Liver (tissue), 9 donors: Measurements from ENCODE around the gene RIMBP2. TPM values are rescaled to one million over a fixed set of nuclear protein-coding genes. Genes with fewer than 3 reads are reported as not detected.

ENCODE experiments used
- DNase-seq: peaks from one replicate; pipeline ENCODE4 v3.0.0-alpha.2; 2017; ENCODE audit warnings: low spot score
- H3K27ac ChIP-seq, 2 donors: one replicate each; pipeline ENCODE4 v1.7.0; 2013; ENCODE audit warnings: inconsistent platforms in 2 of 2, low read length in 2 of 2, control low read depth in 1 of 2, low read depth in 1 of 2, mild to moderate bottlenecking in 1 of 2
- H3K27me3 ChIP-seq, 4 donors: one replicate each; pipeline versions ENCODE4 v1.6.1 to v1.7.0; 2013; ENCODE audit warnings: low read length in 3 of 4, inconsistent platforms in 1 of 4, mild to moderate bottlenecking in 1 of 4, moderate library complexity in 1 of 4; ENCODE audit not compliant: control insufficient read depth in 4 of 4, insufficient read depth in 4 of 4
- H3K36me3 ChIP-seq, 4 donors: one replicate each; pipeline versions ENCODE4 v1.6.1 to v1.7.0; 2013; ENCODE audit warnings: low read length in 3 of 4, mild to moderate bottlenecking in 3 of 4, low read depth in 1 of 4, moderate library complexity in 1 of 4; ENCODE audit not compliant: control insufficient read depth in 4 of 4, insufficient read depth in 3 of 4
- H3K4me1 ChIP-seq, 4 donors: one replicate each; pipeline versions ENCODE4 v1.6.1 to v1.7.0; 2013; ENCODE audit warnings: low read length in 3 of 4, mild to moderate bottlenecking in 3 of 4, moderate library complexity in 1 of 4; ENCODE audit not compliant: control insufficient read depth in 4 of 4, insufficient read depth in 4 of 4
- H3K4me3 ChIP-seq, 3 donors: one replicate each; pipeline versions ENCODE4 v1.6.1 to v1.7.0; 2013; ENCODE audit warnings: low read length in 3 of 3, control low read depth in 1 of 3, low read depth in 1 of 3, mild to moderate bottlenecking in 1 of 3
- H3K9ac ChIP-seq, 2 donors: one replicate each; pipeline ENCODE4 v1.7.0; 2013; ENCODE audit warnings: low read length in 2 of 2, mild to moderate bottlenecking in 2 of 2, moderate library complexity in 2 of 2, control low read depth in 1 of 2, low read depth in 1 of 2
- H3K9me3 ChIP-seq, 4 donors: one replicate each; pipeline versions ENCODE4 v1.6.1 to v1.7.0; 2013; ENCODE audit warnings: low read length in 3 of 4; ENCODE audit not compliant: control insufficient read depth in 4 of 4
- ATF3 ChIP-seq: IDR thresholded peaks from 2 replicates; pipeline ENCODE4 v1.6.1; 2016; ENCODE audit warnings: antibody characterized with exemption
- CTCF ChIP-seq: fragments of 150-350 bp; IDR thresholded peaks from 2 replicates; pipeline ENCODE4 v1.5.1; 2017; ENCODE audit warnings: improper control_type of control experiment, low read depth, low read length; ENCODE audit not compliant: missing input control
- EGR1 ChIP-seq, 2 donors: IDR thresholded peaks; 2 replicates each; pipeline ENCODE4 v1.6.1; 2016 to 2018; ENCODE audit warnings: antibody characterized with exemption in 2 of 2, low read depth in 2 of 2
- FOXA1 ChIP-seq: IDR thresholded peaks from 2 replicates; pipeline ENCODE4 v1.6.1; 2016; ENCODE audit warnings: antibody characterized with exemption
- FOXA2 ChIP-seq: IDR thresholded peaks from 2 replicates; pipeline ENCODE4 v1.6.1; 2016; ENCODE audit warnings: antibody characterized with exemption
- GABPA ChIP-seq, 2 donors: IDR thresholded peaks in 1 of 2; conservative IDR thresholded peaks in 1 of 2; 2 replicates each; pipeline ENCODE4 v1.6.1; 2016; ENCODE audit warnings: antibody characterized with exemption in 2 of 2, mild to moderate bottlenecking in 1 of 2, moderate library complexity in 1 of 2
- HNF4A ChIP-seq, 2 donors: conservative IDR thresholded peaks; 2 replicates each; pipeline ENCODE4 v1.6.1; 2016; ENCODE audit warnings: antibody characterized with exemption in 2 of 2, mild to moderate bottlenecking in 2 of 2
- HNF4G ChIP-seq: IDR thresholded peaks from 2 replicates; pipeline ENCODE4 v1.6.1; 2016; ENCODE audit warnings: antibody characterized with exemption
- JUND ChIP-seq, 2 donors: IDR thresholded peaks; 2 replicates each; pipeline ENCODE4 v1.6.1; 2016; ENCODE audit warnings: antibody characterized with exemption in 2 of 2
- RAD21 ChIP-seq, 2 donors: IDR thresholded peaks; 2 replicates each; pipeline ENCODE4 v1.6.1; 2016; ENCODE audit warnings: antibody characterized with exemption in 2 of 2, mild to moderate bottlenecking in 2 of 2
- REST ChIP-seq: IDR thresholded peaks from 2 replicates; pipeline ENCODE4 v1.6.1; 2016; ENCODE audit warnings: antibody characterized with exemption, mild to moderate bottlenecking
- RXRA ChIP-seq, 2 donors: IDR thresholded peaks; 2 replicates each; pipeline ENCODE4 v1.6.1; 2017 to 2018; ENCODE audit warnings: antibody characterized with exemption in 2 of 2, mild to moderate bottlenecking in 1 of 2
- SP1 ChIP-seq: IDR thresholded peaks from 2 replicates; pipeline ENCODE4 v1.6.1; 2018; ENCODE audit warnings: antibody characterized with exemption, mild to moderate bottlenecking
- TAF1 ChIP-seq: conservative IDR thresholded peaks from 2 replicates; pipeline ENCODE4 v1.6.1; 2016; ENCODE audit warnings: antibody characterized with exemption, mild to moderate bottlenecking
- YY1 ChIP-seq: IDR thresholded peaks from 2 replicates; pipeline ENCODE4 v1.6.1; 2016; ENCODE audit warnings: antibody characterized with exemption, mild to moderate bottlenecking
- WGBS: extraction: QIAGEN DNeasy Blood & Tissue Kit; methylation state at CpG from one replicate; pipeline ENCODE4 v1.1.7; 2013; 5-methylcytosine and 5-hydroxymethylcytosine counted together
- polyA plus RNA-seq, 2 donors: library from polyadenylated mRNA; stranded (reverse) in 1 of 2; unstranded in 1 of 2; fragments of 200-250 nt in 1 of 2; fragments of >200 nt in 1 of 2; fragmentation: Nextera tagmentation in 1 of 2; extraction: Ambion mirVana in 1 of 2; gene quantifications; one replicate each; pipeline versions ENCODE4 v1.2.1 to v1.2.3, GENCODE V29; 2013 to 2015
- total RNA-seq, 2 donors: library from RNA; depleted of rRNA; stranded (reverse); fragments of >200 nt; gene quantifications; one replicate each; pipeline ENCODE4 v1.2.3, GENCODE V29; 2014
- TF ChIP-seq, protein P1 (sequence below): IDR thresholded peaks from 2 replicates; pipeline ENCODE4 v1.6.1; 2016; ENCODE audit warnings: antibody characterized with exemption
- TF ChIP-seq, protein P2 (sequence below): IDR thresholded peaks from 2 replicates; pipeline ENCODE4 v1.6.1; 2016; ENCODE audit warnings: antibody characterized with exemption
- donor health status: healthy.
- donor health status: healthy.
- donor health status: healthy.
- donor health status: healthy.
- donor health status: healthy.

Gene RIMBP2
- total and polyA plus RNA-seq, 4 donors = 0.01 to 0.17 (median 0.09) TPM; not detected in 1

DNA sequence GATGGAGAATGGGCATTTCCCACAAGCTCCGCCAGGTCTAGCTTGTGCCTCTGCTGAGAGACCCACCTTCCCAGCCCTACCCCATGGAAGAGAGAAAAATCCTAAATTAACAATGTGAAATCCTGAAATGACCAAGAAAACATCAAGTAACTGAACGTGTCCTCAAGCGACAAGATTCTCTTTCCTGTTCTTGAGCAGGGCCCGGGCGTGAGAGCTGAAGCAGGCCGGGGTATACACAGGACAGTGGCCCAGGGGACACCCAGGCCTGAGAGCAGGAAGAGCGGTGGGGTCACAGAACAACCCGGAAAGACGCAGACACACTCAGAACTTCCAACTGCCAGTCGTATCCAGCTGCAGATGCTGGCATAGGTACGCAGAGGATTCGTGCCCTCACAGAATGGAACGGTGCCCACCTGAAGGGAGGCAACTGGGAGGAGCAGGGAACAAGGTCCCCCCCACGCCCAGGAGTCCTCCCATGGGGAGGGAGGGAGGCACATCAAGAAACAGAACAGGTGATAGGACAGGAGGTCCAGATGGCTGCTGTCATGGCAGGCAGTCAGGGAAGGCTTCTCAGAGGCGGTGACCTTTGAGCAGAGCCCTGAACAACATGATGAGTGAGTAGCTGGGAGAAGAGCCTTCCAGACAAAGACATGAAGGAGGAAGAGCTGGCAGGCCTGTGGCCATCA, 9.1 kb downstream of the RIMBP2 start:
- WGBS = 78% methylated on average over 15 of the region's 15 CpGs
- H3K36me3 ChIP-seq = no peaks in the 10 kb centered on the region
- DNase-seq = no peak
- H3K4me3 ChIP-seq = no peak overlapping the region
- no peaks in the 10 kb centered on the region for H3K4me1 ChIP-seq
- TF ChIP-seq SP1 (no peak), FOXA1 (no peak), ATF3 (no peak), RXRA (IDR thresholded peaks at IDR 0.05) (no peak), YY1 (no peak), HNF4G (no peak), CTCF (no peak), FOXA2 (no peak), HNF4A (conservative IDR thresholded peaks at IDR 0.05) (no peak), REST (no peak), GABPA (IDR thresholded peaks at IDR 0.05 in 1 of 2, conservative IDR thresholded peaks at IDR 0.05 in 1 of 2) (no peak), EGR1 (IDR thresholded peaks at IDR 0.05; ENCODE audit: low read depth in 2 of 2) (no peak), TAF1 (no peak), RAD21 (IDR thresholded peaks at IDR 0.05) (no peak)
- TF ChIP-seq, protein P1, sequence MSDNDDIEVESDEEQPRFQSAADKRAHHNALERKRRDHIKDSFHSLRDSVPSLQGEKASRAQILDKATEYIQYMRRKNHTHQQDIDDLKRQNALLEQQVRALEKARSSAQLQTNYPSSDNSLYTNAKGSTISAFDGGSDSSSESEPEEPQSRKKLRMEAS = no peak
- H3K9ac ChIP-seq = no peak overlapping the region
- H3K27ac ChIP-seq = no peak overlapping the region
- peaks cover 0 to 6% (median 1%) of the 10 kb centered on the region in 4 donors for H3K27me3 ChIP-seq
- H3K9me3 ChIP-seq = no peaks in the 10 kb centered on the region

GRCh38 chr12:130706311-130706710, 9.8 kb downstream of the RIMBP2 start:
- Histone ChIP-seq H3K27me3 (peaks cover 0 to 6% (median 0%) of the 10 kb centered on the region in 4 donors), H3K4me3 (no peak overlapping the region), H3K36me3 (no peaks in the 10 kb centered on the region), H3K4me1 (no peaks in the 10 kb centered on the region), H3K27ac (no peak overlapping the region), H3K9me3 (no peaks in the 10 kb centered on the region), H3K9ac (no peak overlapping the region)
- TF ChIP-seq EGR1 (IDR thresholded peaks at IDR 0.05; ENCODE audit: low read depth in 2 of 2) (no peak), REST (no peak), JUND (IDR thresholded peaks at IDR 0.05) (no peak)
- TF ChIP-seq, protein P2, sequence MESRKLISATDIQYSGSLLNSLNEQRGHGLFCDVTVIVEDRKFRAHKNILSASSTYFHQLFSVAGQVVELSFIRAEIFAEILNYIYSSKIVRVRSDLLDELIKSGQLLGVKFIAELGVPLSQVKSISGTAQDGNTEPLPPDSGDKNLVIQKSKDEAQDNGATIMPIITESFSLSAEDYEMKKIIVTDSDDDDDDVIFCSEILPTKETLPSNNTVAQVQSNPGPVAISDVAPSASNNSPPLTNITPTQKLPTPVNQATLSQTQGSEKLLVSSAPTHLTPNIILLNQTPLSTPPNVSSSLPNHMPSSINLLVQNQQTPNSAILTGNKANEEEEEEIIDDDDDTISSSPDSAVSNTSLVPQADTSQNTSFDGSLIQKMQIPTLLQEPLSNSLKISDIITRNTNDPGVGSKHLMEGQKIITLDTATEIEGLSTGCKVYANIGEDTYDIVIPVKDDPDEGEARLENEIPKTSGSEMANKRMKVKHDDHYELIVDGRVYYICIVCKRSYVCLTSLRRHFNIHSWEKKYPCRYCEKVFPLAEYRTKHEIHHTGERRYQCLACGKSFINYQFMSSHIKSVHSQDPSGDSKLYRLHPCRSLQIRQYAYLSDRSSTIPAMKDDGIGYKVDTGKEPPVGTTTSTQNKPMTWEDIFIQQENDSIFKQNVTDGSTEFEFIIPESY = no peak
- TF ChIP-seq, protein P1 = no peak
- DNase-seq = no peak
- 84% methylated on average over 16 of the region's 16 CpGs for whole genome bisulfite sequencing
